Stimulated activated naive CD4-positive, alpha-beta T cell (primary cell): ENCODE measurements around the gene TBC1D22A.

ENCODE experiments used
- DNase-seq, 6 experiments: peaks; one replicate each; lab custom pipeline; 2025; lab: John Stamatoyannopoulos, UW

The TBC1D22A gene

GRCh38 chr22:46737105-46737975 lies 25.1 kb upstream of the TBC1D22A start:
- peak; percentile 14 to 57 (median 44) for DNase-seq

GRCh38 chr22:46737976-46738646 lies 24.3 kb upstream of the TBC1D22A start, which contains the start of gene CERK:
Gene CERK, minus strand, starts transcription at chr22:46738252. Its CDS starts 104 bp downstream, at chr22:46738148.
- peak; percentile 35 to 71 (median 64) for DNase-seq

GRCh38 chr22:46738647-46739093 lies 23.8 kb upstream of the TBC1D22A start:
- peak in 3 of 6 experiments; percentile 38 to 61 (median 44) for DNase-seq

GRCh38 chr22:46739094-46739870 lies 23.2 kb upstream of the TBC1D22A start:
- peak; percentile 62 to 79 (median 72) for DNase-seq

GRCh38 chr22:46740910-46741780 lies 21.3 kb upstream of the TBC1D22A start:
- DNase-seq: no peak

GRCh38 chr22:46741974-46742519 lies 20.4 kb upstream of the TBC1D22A start:
- DNase-seq: no peak

GRCh38 chr22:46742576-46743221 lies 19.8 kb upstream of the TBC1D22A start:
- DNase-seq: no peak

- no peak for DNase-seq
Observed at GRCh38 chr22:46744581-46744980, 17.9 kb upstream of the TBC1D22A start.

GRCh38 chr22:46746192-46746591 lies 16.3 kb upstream of the TBC1D22A start:
- DNase-seq: no peak

- DNase-seq: no peak
Observed at GRCh38 chr22:46746620-46747019, 15.8 kb upstream of the TBC1D22A start.

GRCh38 chr22:46747646-46748045 lies 14.8 kb upstream of the TBC1D22A start:
- DNase-seq: no peak

- no peak for DNase-seq
Observed at GRCh38 chr22:46748206-46748907, 14.1 kb upstream of the TBC1D22A start.

GRCh38 chr22:46748908-46749675 lies 13.4 kb upstream of the TBC1D22A start:
- DNase-seq: peak; percentile 35 to 78 (median 56)

- no peak for DNase-seq
Observed at GRCh38 chr22:46749682-46750529, 12.5 kb upstream of the TBC1D22A start.

- DNase-seq: no peak
Observed at GRCh38 chr22:46750530-46750800, 12.0 kb upstream of the TBC1D22A start.

GRCh38 chr22:46750863-46751443 lies 11.5 kb upstream of the TBC1D22A start:
- no peak for DNase-seq

- no peak for DNase-seq
Observed at GRCh38 chr22:46752286-46752987, 10.0 kb upstream of the TBC1D22A start.
